H9 (cell line): ENCODE data around the gene HSD3B1. TPM values are rescaled to one million over a fixed set of nuclear protein-coding genes. Genes with fewer than 3 reads are reported as not detected.

Experiments used
- DNase-seq: peaks from one replicate; pipeline ENCODE4 v3.0.0-alpha.2; 2017
- H2AFZ ChIP-seq: one replicate; pipeline ENCODE4 v1.6.1; 2013; ENCODE audit warnings: mild to moderate bottlenecking, low read length, control low read depth, moderate library complexity
- H2AK5ac ChIP-seq: 2 replicates; pipeline ENCODE4 v1.6.1; 2013; ENCODE audit warnings: low read length, control low read depth, mixed read lengths; ENCODE audit not compliant: insufficient read length
- H2BK120ac ChIP-seq: one replicate; pipeline ENCODE4 v1.6.1; 2013; ENCODE audit warnings: low read depth, mild to moderate bottlenecking, low read length, control low read depth, inconsistent platforms; ENCODE audit not compliant: poor library complexity, severe bottlenecking
- H2BK12ac ChIP-seq: 2 replicates; pipeline ENCODE4 v1.6.1; 2013; ENCODE audit warnings: low read length, control low read depth, mixed read lengths, low read depth; ENCODE audit not compliant: insufficient read length
- H2BK15ac ChIP-seq: 2 replicates; pipeline ENCODE4 v1.6.1; 2013; ENCODE audit warnings: low read depth, low read length, control low read depth
- H2BK20ac ChIP-seq: one replicate; pipeline ENCODE4 v1.6.1; 2013; ENCODE audit warnings: low read depth, mild to moderate bottlenecking, low read length, control low read depth, inconsistent platforms; ENCODE audit not compliant: poor library complexity, severe bottlenecking
- H2BK5ac ChIP-seq: 2 replicates; pipeline ENCODE4 v1.6.1; 2013; ENCODE audit warnings: low read length, control low read depth, mixed read lengths; ENCODE audit not compliant: insufficient read length
- H3K14ac ChIP-seq: 2 replicates; pipeline ENCODE4 v1.6.1; 2013; ENCODE audit warnings: low read length, control low read depth; ENCODE audit not compliant: insufficient read depth
- H3K18ac ChIP-seq: 2 replicates; pipeline ENCODE4 v1.6.1; 2013; ENCODE audit warnings: low read depth, mild to moderate bottlenecking, mixed read lengths, low read length, control low read depth; ENCODE audit not compliant: insufficient read length
- H3K23ac ChIP-seq: 2 replicates; pipeline ENCODE4 v1.6.1; 2013; ENCODE audit warnings: low read length, control low read depth, mixed read lengths, low read depth; ENCODE audit not compliant: insufficient read length
- H3K23me2 ChIP-seq: 2 replicates; pipeline ENCODE4 v1.6.1; 2013; ENCODE audit warnings: low read depth, mild to moderate bottlenecking, mixed read lengths, low read length, control low read depth; ENCODE audit not compliant: insufficient read length, poor library complexity, severe bottlenecking
- H3K27ac ChIP-seq: 2 replicates; pipeline ENCODE4 v1.5.1; 2013; ENCODE audit warnings: low read length, control low read depth, mixed read lengths, low read depth; ENCODE audit not compliant: insufficient read length
- H3K27me3 ChIP-seq: 2 replicates; pipeline ENCODE4 v1.6.1; 2013; ENCODE audit warnings: low read length, control low read depth, inconsistent platforms; ENCODE audit not compliant: insufficient read depth
- H3K4ac ChIP-seq: 2 replicates; pipeline ENCODE4 v1.6.1; 2013; ENCODE audit warnings: low read depth, mild to moderate bottlenecking, control low read depth, inconsistent platforms, low read length, moderate library complexity
- H3K4me1 ChIP-seq: 2 replicates; pipeline ENCODE4 v1.6.1; 2013; ENCODE audit warnings: low read length, control low read depth, inconsistent platforms; ENCODE audit not compliant: insufficient read depth
- H3K4me2 ChIP-seq: 2 replicates; pipeline ENCODE4 v1.6.1; 2013; ENCODE audit warnings: low read length, control low read depth, mixed read lengths; ENCODE audit not compliant: insufficient read length, insufficient read depth
- H3K56ac ChIP-seq: 2 replicates; pipeline ENCODE4 v1.6.1; 2013; ENCODE audit warnings: low read depth, mild to moderate bottlenecking, mixed read lengths, low read length, control low read depth; ENCODE audit not compliant: insufficient read length
- H3K79me1 ChIP-seq: 2 replicates; pipeline ENCODE4 v1.6.1; 2013; ENCODE audit warnings: low read depth, mild to moderate bottlenecking, moderate library complexity, low read length, control low read depth, inconsistent platforms; ENCODE audit not compliant: insufficient read depth, poor library complexity, severe bottlenecking
- H3K79me2 ChIP-seq: 2 replicates; pipeline ENCODE4 v1.6.1; 2013; ENCODE audit warnings: low read length, control low read depth, inconsistent platforms; ENCODE audit not compliant: insufficient read depth
- H3K9ac ChIP-seq: 2 replicates; pipeline ENCODE4 v1.6.1; 2013; ENCODE audit warnings: low read length, control low read depth, mixed read lengths; ENCODE audit not compliant: insufficient read length; ENCODE audit errors: extremely low read depth
- H3K9me3 ChIP-seq: one replicate; pipeline ENCODE4 v1.6.1; 2013; ENCODE audit warnings: low read depth, low read length, inconsistent platforms; ENCODE audit not compliant: control insufficient read depth
- H3T11ph ChIP-seq: one replicate; pipeline ENCODE4 v1.6.1; 2013; ENCODE audit warnings: mild to moderate bottlenecking, low read length, control low read depth, inconsistent platforms
- H4K20me1 ChIP-seq: one replicate; pipeline ENCODE4 v1.6.1; 2013; ENCODE audit not compliant: control insufficient read depth, insufficient read length, insufficient read depth
- H4K5ac ChIP-seq: 2 replicates; pipeline ENCODE4 v1.6.1; 2013; ENCODE audit warnings: low read depth, mild to moderate bottlenecking, mixed read lengths, low read length, control low read depth; ENCODE audit not compliant: insufficient read length
- H4K8ac ChIP-seq: replicated peaks from 2 replicates; pipeline ENCODE4 v1.6.1; 2013; ENCODE audit warnings: low read length, control low read depth, mixed read lengths, low read depth; ENCODE audit not compliant: insufficient read length
- H4K91ac ChIP-seq: 2 replicates; pipeline ENCODE4 v1.6.1; 2013; ENCODE audit warnings: low read depth, mild to moderate bottlenecking, moderate library complexity, mixed read lengths, low read length, control low read depth; ENCODE audit not compliant: insufficient read length
- H3K27ac Mint-ChIP-seq, 3 experiments: 2 replicates in 2 of 3; 3 replicates in 1 of 3; pipeline ENCODE4 v1.8.0; 2020 to 2021; ENCODE audit warnings: mixed read lengths in 3 of 3, mild to moderate bottlenecking in 1 of 3, moderate library complexity in 1 of 3
- H3K27me3 Mint-ChIP-seq: 2 replicates; pipeline ENCODE4 v1.8.0; 2021; ENCODE audit warnings: low read depth, mild to moderate bottlenecking, moderate library complexity, mixed read lengths
- H3K36me3 Mint-ChIP-seq, 3 experiments: 2 replicates in 2 of 3; 3 replicates in 1 of 3; pipeline ENCODE4 v1.8.0; 2020 to 2021; ENCODE audit warnings: low read depth in 3 of 3, mixed read lengths in 3 of 3; ENCODE audit not compliant: insufficient read depth in 1 of 3
- H3K4me1 Mint-ChIP-seq, 2 experiments: 2 replicates each; pipeline ENCODE4 v1.8.0; 2020; ENCODE audit warnings: mixed read lengths in 2 of 2
- H3K4me3 Mint-ChIP-seq, 2 experiments: 2 replicates in 1 of 2; 3 replicates in 1 of 2; pipeline ENCODE4 v1.8.0; 2020 to 2021; ENCODE audit warnings: mild to moderate bottlenecking in 2 of 2, mixed read lengths in 2 of 2, moderate library complexity in 1 of 2
- H3K9me3 Mint-ChIP-seq, 2 experiments: 2 replicates in 1 of 2; 3 replicates in 1 of 2; pipeline ENCODE4 v1.8.0; 2020; ENCODE audit warnings: mild to moderate bottlenecking in 2 of 2, mixed read lengths in 2 of 2, moderate library complexity in 1 of 2
- WGBS: extraction: QIAGEN DNeasy Blood & Tissue Kit; methylation state at CpG from one replicate; pipeline ENCODE4 v1.1.7; 2013; ENCODE audit warnings: missing lambda C conversion rate, low lambda C conversion rate, mixed read lengths; ENCODE audit not compliant: insufficient read length; ENCODE audit errors: extremely low coverage; 5-methylcytosine and 5-hydroxymethylcytosine counted together
- long read RNA-seq: library from polyadenylated mRNA; unstranded; transcript quantifications from one replicate; pipeline ENCODE4 v2.0.0, GENCODE V29; 2020
- total RNA-seq: library from RNA; stranded (reverse); gene quantifications from 2 replicates; pipeline ENCODE4 v1.2.1, GENCODE V29; 2021
- TF ChIP-seq, protein P1 (sequence below): fragments of 200-600 bp; sonication (generic); conservative IDR thresholded peaks from 3 replicates; pipeline ENCODE4 v1.8.0; 2021; ENCODE audit warnings: antibody characterized with exemption, mild to moderate bottlenecking

HSD3B1 gene
- not detected in 2 replicates for total RNA-seq
- long read RNA-seq, result 0 reads

GRCh38 chr1:119506941-119507340, at the start of gene HSD3B1:
Gene HSD3B1 (plus strand): TSS chr1:119507210. CDS start chr1:119507477, 267 bp downstream.
- Histone ChIP-seq H3T11ph (no peak within 1 kb of the TSS), H2BK15ac (no peak within 1 kb of the TSS), H2AK5ac (no peak within 1 kb of the TSS), H3K27ac (no peak within 1 kb of the TSS), H3K14ac (no peak within 1 kb of the TSS), H3K23me2 (no peaks in the 10 kb centered on the region), H3K9ac (no peak within 1 kb of the TSS), H4K8ac (no peak within 1 kb of the TSS), H4K91ac (no peak within 1 kb of the TSS), H2AFZ (no peak within 1 kb of the TSS), H3K4me1 (no peaks in the 10 kb centered on the region), H3K9me3 (no peaks in the 10 kb centered on the region), H4K5ac (no peak within 1 kb of the TSS), H3K23ac (no peak within 1 kb of the TSS), H3K4me2 (no peak within 1 kb of the TSS), H3K79me1 (no peaks in the 10 kb centered on the region), H2BK5ac (no peak within 1 kb of the TSS), H3K27me3 (no peaks in the 10 kb centered on the region), H4K20me1 (no peaks in the 10 kb centered on the region), H3K18ac (no peak within 1 kb of the TSS), H2BK120ac (no peak within 1 kb of the TSS), H2BK20ac (no peak within 1 kb of the TSS), H3K79me2 (no peaks in the 10 kb centered on the region), H2BK12ac (no peak within 1 kb of the TSS), H3K4ac (no peak within 1 kb of the TSS), H3K56ac (no peak within 1 kb of the TSS)
- Mint-ChIP-seq H3K27ac (no peak within 1 kb of the TSS), H3K4me1 (no peaks in the 10 kb centered on the region), H3K4me3 (no peak within 1 kb of the TSS), H3K36me3 (no peaks in the 10 kb centered on the region), H3K27me3 (peaks cover 1% of the 10 kb centered on the region), H3K9me3 (peaks cover 0 to 2% of the 10 kb centered on the region in 2 experiments; a peak in 2 of 5 replicates)
- DNase-seq, result no peak
- WGBS, result no CpG with 5 or more reads among the region's 1 CpG
- TF ChIP-seq, protein P1, sequence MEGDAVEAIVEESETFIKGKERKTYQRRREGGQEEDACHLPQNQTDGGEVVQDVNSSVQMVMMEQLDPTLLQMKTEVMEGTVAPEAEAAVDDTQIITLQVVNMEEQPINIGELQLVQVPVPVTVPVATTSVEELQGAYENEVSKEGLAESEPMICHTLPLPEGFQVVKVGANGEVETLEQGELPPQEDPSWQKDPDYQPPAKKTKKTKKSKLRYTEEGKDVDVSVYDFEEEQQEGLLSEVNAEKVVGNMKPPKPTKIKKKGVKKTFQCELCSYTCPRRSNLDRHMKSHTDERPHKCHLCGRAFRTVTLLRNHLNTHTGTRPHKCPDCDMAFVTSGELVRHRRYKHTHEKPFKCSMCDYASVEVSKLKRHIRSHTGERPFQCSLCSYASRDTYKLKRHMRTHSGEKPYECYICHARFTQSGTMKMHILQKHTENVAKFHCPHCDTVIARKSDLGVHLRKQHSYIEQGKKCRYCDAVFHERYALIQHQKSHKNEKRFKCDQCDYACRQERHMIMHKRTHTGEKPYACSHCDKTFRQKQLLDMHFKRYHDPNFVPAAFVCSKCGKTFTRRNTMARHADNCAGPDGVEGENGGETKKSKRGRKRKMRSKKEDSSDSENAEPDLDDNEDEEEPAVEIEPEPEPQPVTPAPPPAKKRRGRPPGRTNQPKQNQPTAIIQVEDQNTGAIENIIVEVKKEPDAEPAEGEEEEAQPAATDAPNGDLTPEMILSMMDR, result no peak
